Renal cortex interstitium (tissue), 11 donors: ENCODE results near the gene AGPAT3. TPM values are rescaled to one million over a fixed set of nuclear protein-coding genes. Genes with fewer than 3 reads are reported as not detected.

ENCODE experiments used
- DNase-seq, 11 donors: peaks; one replicate each; pipeline ENCODE4 v3.0.0-alpha.2; 2013; ENCODE audit warnings: low read depth in 9 of 11, low spot score in 4 of 11; ENCODE audit errors: extremely low read depth in 1 of 11
- polyA plus RNA-seq, 3 donors: library from polyadenylated mRNA; unstranded; fragments of 120-200 nt; gene quantifications; one replicate each; pipeline ENCODE4 v1.2.1, GENCODE V29; 2013; ENCODE audit not compliant: insufficient read length in 3 of 3

AGPAT3 gene
- polyA plus RNA-seq, 3 donors, result 54.0 to 78.0 (median 60.4) TPM

- DNase-seq, result no peak
Observed at GRCh38 chr21:43938751-43939442, 73.9 kb downstream of the AGPAT3 start.

DNA sequence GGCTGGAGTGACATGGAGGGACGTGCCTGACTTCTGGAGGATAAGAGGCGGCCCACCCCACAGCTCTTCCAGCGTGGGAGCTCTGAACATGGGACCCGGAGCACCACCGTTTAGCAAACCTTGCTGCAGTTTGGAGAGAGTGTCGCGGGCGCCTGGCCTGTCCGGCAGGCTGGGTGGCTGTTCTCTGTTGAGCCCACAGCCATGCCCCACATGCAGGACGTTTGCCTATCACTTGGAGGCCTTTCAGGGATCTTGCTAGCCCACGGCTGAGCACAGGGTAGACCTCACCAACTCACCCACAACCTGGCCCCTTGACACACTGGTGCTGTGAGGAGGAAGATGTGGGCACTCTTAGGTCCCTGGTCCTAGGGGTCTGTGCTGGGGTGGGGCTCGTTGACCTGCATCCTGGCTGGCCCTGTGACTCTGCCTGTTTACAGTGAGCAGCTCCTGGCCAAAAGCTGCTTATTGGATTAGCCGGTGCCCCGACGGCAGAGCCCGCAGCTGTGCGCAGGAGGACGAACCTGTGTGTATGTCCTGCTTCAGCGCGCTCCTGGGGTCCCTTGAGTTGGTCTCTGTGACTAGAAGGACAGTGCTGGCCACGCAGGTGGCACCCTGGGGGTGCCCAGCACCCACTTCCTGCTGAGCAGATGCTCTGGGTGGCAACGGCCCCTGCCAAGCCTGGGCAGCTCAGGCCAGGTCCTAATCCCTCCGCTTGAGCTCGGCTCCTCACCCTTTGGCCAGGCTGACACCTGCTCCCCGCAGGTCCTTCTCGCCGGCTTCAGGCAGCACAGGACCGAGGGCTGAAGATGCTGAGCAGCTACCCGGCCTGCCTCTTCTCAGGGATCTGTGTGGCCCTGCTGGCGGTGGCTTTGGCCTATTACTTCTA, 74.7 kb downstream of the AGPAT3 start:
- DNase-seq, result no peak

GRCh38 chr21:43940329-43941050, 75.5 kb downstream of the AGPAT3 start:
- no peak for DNase-seq

DNA sequence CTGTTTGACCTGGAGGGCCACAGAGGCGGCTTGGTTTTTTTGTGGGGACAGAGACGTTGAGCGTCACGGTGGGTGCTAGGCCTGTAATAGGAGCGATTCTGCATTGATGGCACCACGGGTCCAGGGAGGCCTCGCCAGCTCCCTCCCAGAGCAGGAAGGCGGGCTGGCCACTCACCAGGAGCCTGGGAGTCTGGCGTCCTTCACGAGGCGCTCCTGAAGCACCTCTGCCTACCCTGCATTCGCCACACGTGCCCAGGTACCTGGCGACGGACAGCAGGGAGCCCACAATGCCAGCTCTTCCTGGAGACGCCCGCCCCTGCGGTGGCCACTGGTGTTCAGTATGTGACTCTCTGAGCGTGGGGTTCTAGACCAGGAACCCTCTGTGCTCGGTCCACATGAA, 77.2 kb downstream of the AGPAT3 start:
- no peak for DNase-seq

DNA sequence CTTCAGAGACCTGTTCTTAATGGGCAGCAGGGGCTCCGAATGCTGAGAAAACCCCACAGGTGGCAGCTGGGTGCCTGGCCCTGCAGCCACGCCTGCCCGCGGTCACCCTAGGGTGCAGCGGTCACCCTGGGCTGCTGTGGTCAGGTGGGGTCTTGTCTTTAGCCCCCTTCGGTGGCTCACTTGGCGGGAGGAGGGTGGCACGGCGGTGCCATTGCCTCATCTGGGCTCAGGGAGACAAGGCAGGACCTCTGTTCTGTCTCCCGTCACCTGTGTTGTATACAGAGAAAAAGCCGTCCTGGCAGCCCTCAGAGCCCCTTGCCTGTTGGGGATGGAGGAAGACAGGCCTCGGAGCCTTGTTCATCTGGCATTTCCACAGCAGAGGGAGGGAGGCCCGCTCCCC, 77.6 kb downstream of the AGPAT3 start:
- DNase-seq, result no peak

- DNase-seq, result no peak
Observed at GRCh38 chr21:43943512-43944077, 78.6 kb downstream of the AGPAT3 start.

DNA sequence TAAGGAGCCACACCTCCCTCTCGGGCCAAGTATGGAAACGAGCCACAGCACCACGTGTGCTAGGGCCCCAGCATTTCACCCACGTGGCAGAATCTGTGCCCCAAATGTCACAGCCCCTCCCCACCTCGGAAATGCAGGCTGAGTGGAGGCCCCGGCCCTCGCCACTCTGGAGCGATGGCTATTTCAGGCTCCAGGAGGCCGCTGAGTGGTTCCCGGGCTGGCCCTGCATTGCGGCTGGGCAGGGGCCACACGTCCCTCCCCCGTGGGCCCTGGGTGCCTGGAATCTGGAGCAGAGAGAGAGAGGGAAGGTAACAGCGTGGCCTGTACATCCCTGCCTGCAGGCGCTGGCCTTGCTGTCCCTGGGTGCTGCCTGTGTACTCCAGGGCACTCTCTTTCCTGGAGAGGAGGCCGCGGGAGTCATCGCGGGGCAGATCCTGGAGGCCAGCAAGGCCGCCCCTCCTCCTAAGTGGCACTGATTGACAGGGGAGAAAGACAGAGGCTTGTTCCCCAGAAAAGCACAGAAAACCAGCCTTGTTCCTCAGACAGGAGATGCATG, 79.1 kb downstream of the AGPAT3 start:
- DNase-seq, result no peak

GRCh38 chr21:43944757-43945156, 79.7 kb downstream of the AGPAT3 start:
- DNase-seq, result no peak

DNA sequence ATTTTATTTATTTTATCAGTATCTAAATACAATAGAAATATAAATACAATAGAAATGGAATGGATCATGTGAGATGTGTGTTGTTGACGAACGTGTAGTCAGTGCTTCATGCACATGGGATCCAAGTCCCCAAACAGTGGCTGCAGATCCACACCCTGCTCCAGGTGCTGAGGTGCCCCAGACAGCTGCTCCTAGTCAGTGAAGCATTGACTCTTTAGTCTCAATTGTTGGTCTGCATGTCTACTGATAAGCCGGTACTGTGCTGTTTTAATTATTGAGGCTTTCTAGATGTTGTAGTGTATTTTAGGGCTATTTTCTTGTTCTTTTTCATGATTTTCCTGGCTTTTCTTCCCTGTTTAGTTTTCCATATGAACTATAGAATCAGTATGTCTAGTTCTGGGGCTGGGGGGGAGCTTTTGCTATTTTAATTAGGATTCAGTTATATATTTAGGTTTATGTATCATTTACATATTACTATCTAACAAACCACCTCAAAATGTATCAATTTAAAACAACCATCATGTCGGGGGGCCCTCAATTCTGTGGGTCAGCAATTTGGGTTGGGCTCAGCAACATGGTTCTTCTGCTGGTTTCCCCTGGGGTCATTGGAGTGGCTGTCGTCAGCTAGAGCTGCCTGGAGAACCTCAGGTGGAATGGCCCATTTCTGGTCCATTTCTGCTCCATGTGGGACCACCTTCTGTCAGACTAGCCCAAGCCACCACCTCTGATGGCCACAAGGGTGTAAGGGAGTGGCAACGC, 83.9 kb downstream of the AGPAT3 start:
- DNase-seq, result no peak

DNA sequence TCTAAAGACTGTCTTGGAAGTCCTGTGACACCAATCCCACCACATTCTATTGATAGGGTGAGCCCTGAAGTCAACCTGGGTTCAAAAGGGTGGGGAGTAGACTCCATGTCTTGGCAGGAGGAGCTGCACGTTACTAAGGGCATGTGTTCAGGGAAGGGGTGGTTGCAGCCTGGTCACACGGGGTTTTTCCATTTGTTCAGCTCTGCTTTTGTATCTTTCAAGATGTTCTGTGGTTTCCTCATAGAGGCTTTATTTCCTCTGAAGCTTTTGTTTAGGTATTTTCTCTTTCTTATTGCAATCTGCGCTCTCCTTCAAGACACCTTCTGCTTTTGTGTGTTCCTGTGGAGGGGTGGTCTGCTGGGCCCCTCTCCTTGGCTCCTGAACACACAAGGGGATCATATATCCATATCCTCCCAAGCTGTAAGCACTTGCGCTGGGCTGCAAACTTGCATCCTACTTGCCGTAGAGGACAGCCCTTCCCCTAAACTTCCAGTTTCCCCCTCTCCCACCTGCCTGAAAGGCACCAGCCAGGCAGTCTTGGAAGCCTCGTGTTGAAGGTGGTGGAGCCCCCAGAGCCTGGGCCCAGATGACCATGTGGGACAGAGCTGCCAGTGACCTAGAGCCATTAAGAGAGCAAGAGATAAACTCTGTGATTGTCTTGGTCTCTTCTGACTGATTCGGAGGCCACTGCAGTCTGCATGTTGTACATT, 84.6 kb downstream of the AGPAT3 start:
- DNase-seq, result no peak

DNA sequence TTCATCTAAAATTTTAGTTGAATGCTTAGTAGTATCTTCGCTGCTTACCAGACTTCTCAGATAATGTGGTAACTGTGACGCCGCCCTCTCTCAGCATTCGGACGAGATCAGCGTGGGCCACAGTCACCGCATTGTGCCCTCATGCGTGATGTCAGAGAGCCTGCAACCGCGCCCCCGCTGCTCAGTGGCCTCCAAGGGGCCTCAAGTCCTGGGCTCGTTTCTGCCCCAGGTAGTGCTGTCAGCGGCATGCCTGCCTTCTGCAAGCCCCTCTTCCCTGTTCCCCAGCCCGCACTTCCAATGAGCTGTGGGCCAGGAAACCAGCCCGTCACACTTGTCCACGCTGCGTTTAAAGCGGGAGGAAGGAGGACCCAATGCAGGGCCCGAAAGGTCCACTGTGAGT, 85.5 kb downstream of the AGPAT3 start:
- DNase-seq, result no peak

DNA sequence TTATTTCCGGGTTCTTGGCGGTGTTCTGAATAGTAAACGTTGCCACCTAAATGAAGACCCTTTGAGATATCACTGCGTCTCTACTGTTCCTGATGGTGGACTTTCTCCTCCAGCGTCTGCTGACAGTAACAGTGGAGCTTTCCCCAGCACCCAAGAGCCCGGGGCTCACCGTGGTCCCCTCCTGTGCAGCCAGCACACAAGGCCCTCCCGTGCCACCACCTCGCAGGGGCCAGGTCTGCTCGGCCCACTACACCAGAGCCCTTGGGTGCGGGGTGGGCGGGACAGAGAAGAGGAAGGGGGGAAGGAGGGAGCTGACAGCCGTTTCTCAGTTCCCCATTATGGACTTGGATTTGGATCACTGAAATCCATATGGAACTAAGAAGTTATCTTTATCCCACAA, 85.9 kb downstream of the AGPAT3 start:
- DNase-seq, result no peak

- no peak for DNase-seq
Observed at GRCh38 chr21:43951911-43952703, 87.1 kb downstream of the AGPAT3 start.

DNA sequence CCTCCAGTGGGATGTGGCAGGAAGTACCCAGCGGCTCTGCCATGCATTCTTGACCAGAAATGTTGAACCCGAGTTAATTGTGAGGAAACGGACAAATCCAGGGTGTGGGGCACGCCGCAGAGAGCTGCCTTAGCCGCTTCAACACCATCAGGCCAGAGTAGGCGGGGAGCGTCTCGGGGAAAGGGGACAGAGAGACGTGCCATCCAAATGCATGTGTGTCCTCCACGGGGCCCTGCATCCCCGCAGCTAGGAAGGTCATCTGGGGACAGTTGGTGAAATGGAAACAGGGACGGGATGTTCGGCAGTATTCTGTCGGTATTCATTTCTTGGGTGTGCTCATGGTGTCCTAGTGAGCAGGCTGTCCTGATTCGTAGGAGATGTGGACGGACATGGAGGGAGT, 88.0 kb downstream of the AGPAT3 start:
- no peak for DNase-seq

DNA sequence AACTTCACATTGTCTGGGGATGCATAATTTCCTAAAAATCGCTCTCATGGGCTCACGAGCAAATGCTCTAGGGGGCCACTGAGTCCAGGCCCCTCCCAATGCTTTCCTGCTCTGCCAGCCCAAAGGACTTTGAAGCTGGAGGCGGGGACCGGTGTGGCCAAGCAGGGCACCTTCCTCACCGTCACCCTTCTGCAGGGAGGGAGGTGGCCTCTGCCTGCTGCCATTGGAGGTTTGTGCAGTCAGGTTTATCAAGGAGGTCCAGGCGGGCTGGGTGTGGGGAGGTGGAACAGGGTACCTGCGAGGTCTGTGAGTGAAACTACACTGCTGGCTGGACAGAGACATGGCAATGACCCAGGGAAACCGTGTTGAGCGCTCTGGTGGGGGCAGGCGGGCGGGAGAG, 89.0 kb downstream of the AGPAT3 start:
- no peak for DNase-seq

- no peak for DNase-seq
Observed at GRCh38 chr21:43954896-43955295, 89.9 kb downstream of the AGPAT3 start.

GRCh38 chr21:43956019-43956669, 91.1 kb downstream of the AGPAT3 start:
- peak in 2 of 11 donors; percentile 58 to 68 for DNase-seq
